Heart left ventricle (tissue), 16 donors: ENCODE data around the gene DHX16. TPM values are rescaled to one million over a fixed set of nuclear protein-coding genes. Genes with fewer than 3 reads are reported as not detected.

Experiments used
- ATAC-seq, 4 donors: fragments of 200-7000 bp; cut with Tn5 transposase; one replicate each; pipeline ENCODE4 v1.9.1; 2020 to 2022; ENCODE audit warnings: moderate library complexity in 4 of 4, mild to moderate bottlenecking in 3 of 4, moderate number of reproducible peaks in 1 of 4
- DNase-seq, 5 donors: peaks; one replicate each; pipeline ENCODE4 v3.0.0-alpha.2; 2020
- H3K27ac ChIP-seq, 12 donors: fragments of 200-600 bp; sonication (generic) in 4 of 12; one replicate each; pipeline versions ENCODE4 v1.5.0 to v1.8.0; 2016 to 2022; ENCODE audit warnings: mild to moderate bottlenecking in 2 of 12
- H3K27me3 ChIP-seq, 9 donors: fragments of 200-600 bp; sonication (generic) in 2 of 9; one replicate each; pipeline versions ENCODE4 v1.5.1 to v1.8.0; 2016 to 2022; ENCODE audit warnings: mild to moderate bottlenecking in 3 of 9
- H3K36me3 ChIP-seq, 9 donors: fragments of 200-600 bp; sonication (generic) in 2 of 9; one replicate each; pipeline versions ENCODE4 v1.5.0 to v1.8.0; 2018 to 2022; ENCODE audit warnings: mild to moderate bottlenecking in 2 of 9
- H3K4me1 ChIP-seq, 12 donors: fragments of 200-600 bp; sonication (generic) in 4 of 12; one replicate each; pipeline versions ENCODE4 v1.5.0 to v1.8.0; 2016 to 2022; ENCODE audit warnings: mild to moderate bottlenecking in 3 of 12
- H3K4me3 ChIP-seq, 12 donors: fragments of 200-600 bp; sonication (generic) in 4 of 12; one replicate each; pipeline versions ENCODE4 v1.5.0 to v1.8.0; 2017 to 2022; ENCODE audit warnings: mild to moderate bottlenecking in 9 of 12, moderate library complexity in 4 of 12
- H3K9me3 ChIP-seq, 12 donors: fragments of 200-600 bp; sonication (generic) in 4 of 12; one replicate each; pipeline versions ENCODE4 v1.5.0 to v1.8.0; 2016 to 2022; ENCODE audit warnings: mild to moderate bottlenecking in 1 of 12
- POLR2A ChIP-seq, 2 donors: fragments of 450-650 bp; IDR thresholded peaks; one replicate each; pipeline ENCODE4 v1.6.1; 2017; ENCODE audit warnings: antibody characterized with exemption in 2 of 2, mild to moderate bottlenecking in 2 of 2, moderate library complexity in 2 of 2
- WGBS, 4 donors: extraction: QIAGEN DNeasy Blood & Tissue Kit in 2 of 4; methylation state at CpG; one replicate each; pipeline versions ENCODE4 v1.1.5 to v1.1.7; 2013 to 2018; 5-methylcytosine and 5-hydroxymethylcytosine counted together
- intact Hi-C, 10 donors: fragments of 100-400 bp; cut with DNase I; formaldehyde crosslinking; loops; one replicate each; pipeline versions ENCODE4 v1.11.1 to v1.14.2; 2022
- polyA plus RNA-seq, 2 donors: library from polyadenylated mRNA; stranded (reverse); fragments of 200-250 nt; gene quantifications; one replicate each; pipeline ENCODE4 v1.2.3, GENCODE V29; 2013
- total RNA-seq, 9 donors: library from RNA; depleted of rRNA in 2 of 9; stranded (reverse); fragments of >200 nt in 2 of 9; fragmentation: NEBNext Ultra II Directional in 3 of 9; extraction: Animal tissue kit (Norgen Biotek cat#: 25700) in 3 of 9; gene quantifications; one replicate each; pipeline versions ENCODE4 v1.1.0 to v1.2.4, GENCODE V29; 2016 to 2023
- TF ChIP-seq, protein P1 (sequence below), 12 donors: fragments of 200-600 bp; sonication (generic) in 4 of 12; IDR thresholded peaks; one replicate each; pipeline versions ENCODE4 v1.5.0 to v1.8.0; 2018 to 2022; ENCODE audit warnings: antibody characterized with exemption in 12 of 12, mild to moderate bottlenecking in 5 of 12
- donor health status: ischemic (EF 13 %, LVEDD 7.1; RV severe dilation, severe dysfunction).
- donor health status: healthy with polysubstance abuse.
- donor health status: DM: no; HTN: yes; CAD: no.
- donor health status: DM: no; HTN: no; CAD: no.
- donor health status: ischemic (EF 25% LVEDD 6.9; RV normal size, moderate dysfunction).
- donor health status: ischemic (EF 25% LVEDD 5.7; RV mildly dilated, moderate dysfunction).
- donor health status: healthy.
- donor health status: DM: yes; HTN: yes; CAD: no.
- donor health status: ischemic (EF 35%, LVEDD 5.7; RV mildly dilated, moderate dysfunction).
- donor health status: nonischemic (EF 11% LVEDD 7.7; RV severe dilation, severe dysfunction).
- donor health status: DM: yes; HTN: yes; CAD: no.
- donor health status: PGD.
- donor health status: ischemic (EF 29% LVEDD 5.4; RV normal size, mild dysfunction).
- donor health status: nonischemic (EF 23%, LVEDD 6.1; RV moderate dilation, normal function).

DHX16 gene
- total and polyA plus RNA-seq, 11 donors: 16.1 to 39.4 (median 21.0) TPM

GRCh38 chr6:30656513-30656912 is 16.3 kb downstream of the DHX16 start:
- 68 to 88% (median 81%) methylated on average over 7 of the region's 7 CpGs for WGBS, 4 donors
- TF ChIP-seq, protein P1, sequence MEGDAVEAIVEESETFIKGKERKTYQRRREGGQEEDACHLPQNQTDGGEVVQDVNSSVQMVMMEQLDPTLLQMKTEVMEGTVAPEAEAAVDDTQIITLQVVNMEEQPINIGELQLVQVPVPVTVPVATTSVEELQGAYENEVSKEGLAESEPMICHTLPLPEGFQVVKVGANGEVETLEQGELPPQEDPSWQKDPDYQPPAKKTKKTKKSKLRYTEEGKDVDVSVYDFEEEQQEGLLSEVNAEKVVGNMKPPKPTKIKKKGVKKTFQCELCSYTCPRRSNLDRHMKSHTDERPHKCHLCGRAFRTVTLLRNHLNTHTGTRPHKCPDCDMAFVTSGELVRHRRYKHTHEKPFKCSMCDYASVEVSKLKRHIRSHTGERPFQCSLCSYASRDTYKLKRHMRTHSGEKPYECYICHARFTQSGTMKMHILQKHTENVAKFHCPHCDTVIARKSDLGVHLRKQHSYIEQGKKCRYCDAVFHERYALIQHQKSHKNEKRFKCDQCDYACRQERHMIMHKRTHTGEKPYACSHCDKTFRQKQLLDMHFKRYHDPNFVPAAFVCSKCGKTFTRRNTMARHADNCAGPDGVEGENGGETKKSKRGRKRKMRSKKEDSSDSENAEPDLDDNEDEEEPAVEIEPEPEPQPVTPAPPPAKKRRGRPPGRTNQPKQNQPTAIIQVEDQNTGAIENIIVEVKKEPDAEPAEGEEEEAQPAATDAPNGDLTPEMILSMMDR (IDR thresholded peaks at IDR 0.05): no peak
- no peak for TF ChIP-seq POLR2A (IDR thresholded peaks at IDR 0.05)
- intact Hi-C loops: no loop called here
- Histone ChIP-seq H3K27ac (no peak overlapping the region), H3K4me1 (peaks cover 0 to 6% (median 0%) of the 10 kb centered on the region in 12 donors), H3K36me3 (peaks cover 8 to 100% (median 100%) of the 10 kb centered on the region in 9 donors), H3K27me3 (no peaks in the 10 kb centered on the region), H3K9me3 (no peaks in the 10 kb centered on the region), H3K4me3 (no peak overlapping the region)
- no peak for DNase-seq
- peak in 2 of 4 donors; percentile 25 to 37 for ATAC-seq

DNA sequence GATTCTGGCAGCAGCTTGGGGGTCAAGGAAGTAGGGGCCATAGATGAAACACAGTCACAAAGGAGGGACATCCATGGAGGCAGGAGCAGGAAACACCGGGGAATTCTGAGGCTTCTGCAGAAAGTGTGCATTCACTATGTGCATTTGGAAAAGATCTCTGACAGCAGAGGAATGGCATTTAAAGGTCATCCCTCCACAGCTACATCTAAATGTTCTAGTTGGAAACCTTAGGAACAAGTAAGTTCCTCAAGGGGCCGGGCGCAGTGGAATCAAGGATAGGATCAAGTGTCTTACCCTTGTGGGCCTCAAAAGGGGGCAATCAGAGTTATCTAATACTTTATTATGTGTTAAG is 17.1 kb downstream of the DHX16 start:
- Histone ChIP-seq H3K4me1 (peaks cover 0 to 6% (median 0%) of the 10 kb centered on the region in 12 donors), H3K27ac (no peak overlapping the region), H3K36me3 (peaks cover 8 to 100% (median 100%) of the 10 kb centered on the region in 9 donors), H3K4me3 (no peak overlapping the region), H3K9me3 (no peaks in the 10 kb centered on the region), H3K27me3 (no peaks in the 10 kb centered on the region)
- intact Hi-C loops: no loop called here
- DNase-seq: no peak
- TF ChIP-seq POLR2A (IDR thresholded peaks at IDR 0.05): no peak
- 94 to 98% (median 95%) methylated on average over 3 of the region's 3 CpGs for WGBS, 4 donors
- no peak for ATAC-seq

DNA sequence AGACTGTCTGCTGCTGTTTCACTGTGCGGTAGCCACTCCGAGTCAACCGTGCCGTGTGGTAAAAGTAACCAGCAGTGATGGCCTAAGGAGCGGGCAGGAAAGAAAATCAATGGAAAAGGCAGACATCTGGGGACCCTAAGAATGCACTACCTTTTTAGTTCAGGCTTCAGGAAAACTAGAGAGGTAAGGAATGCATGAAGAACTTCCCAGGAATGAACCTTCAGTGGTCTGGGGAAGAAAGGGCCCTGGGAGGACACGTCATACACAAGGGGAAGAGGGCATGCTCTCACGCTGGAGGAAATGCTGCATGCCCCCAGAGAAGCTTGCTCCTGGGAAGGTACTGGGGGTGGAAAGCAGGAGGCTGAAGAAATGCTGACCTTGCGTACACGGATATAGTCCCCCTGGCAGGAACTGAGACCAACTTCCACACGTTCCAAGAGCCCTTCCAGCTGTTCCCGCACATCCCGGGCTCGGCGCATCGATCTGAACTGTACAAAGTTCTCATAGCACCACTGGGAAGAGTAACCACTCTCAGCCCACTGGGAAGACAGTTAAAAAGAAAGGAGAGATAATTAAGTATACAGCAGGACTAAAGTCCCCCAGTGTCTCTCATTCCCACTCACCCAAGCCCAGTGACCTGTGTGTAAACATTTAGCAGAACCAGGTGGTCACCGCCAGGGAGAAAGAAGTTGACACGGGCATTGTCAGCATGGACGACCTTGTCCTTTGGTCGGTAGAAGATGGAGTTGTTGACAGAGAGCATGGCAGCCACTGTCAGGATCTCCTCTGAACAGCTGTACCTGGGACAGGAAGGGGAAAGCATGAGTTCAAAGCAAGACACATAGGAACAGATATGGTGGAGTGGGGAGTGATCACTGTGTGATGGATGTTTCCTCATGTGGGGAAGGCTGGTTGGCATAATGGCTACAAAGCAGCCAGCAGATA is 17.7 kb downstream of the DHX16 start:
- TF ChIP-seq, protein P1 (IDR thresholded peaks at IDR 0.05): no peak
- TF ChIP-seq POLR2A (IDR thresholded peaks at IDR 0.05): no peak
- Histone ChIP-seq H3K4me3 (no peak overlapping the region), H3K36me3 (peaks cover 8 to 100% (median 95%) of the 10 kb centered on the region in 9 donors), H3K27me3 (no peaks in the 10 kb centered on the region), H3K27ac (no peak overlapping the region), H3K9me3 (no peaks in the 10 kb centered on the region), H3K4me1 (peaks cover 0 to 6% (median 0%) of the 10 kb centered on the region in 12 donors)
- intact Hi-C loops: no loop called here
- 89 to 92% (median 89%) methylated on average over 19 of the region's 19 CpGs for WGBS, 4 donors
- no peak for ATAC-seq
- no peak for DNase-seq

- ATAC-seq: no peak
- Histone ChIP-seq H3K36me3 (peaks cover 8 to 69% (median 61%) of the 10 kb centered on the region in 9 donors), H3K4me3 (no peak overlapping the region), H3K9me3 (no peaks in the 10 kb centered on the region), H3K27ac (no peak overlapping the region), H3K4me1 (peaks cover 0 to 25% (median 10%) of the 10 kb centered on the region in 12 donors), H3K27me3 (no peaks in the 10 kb centered on the region)
- DNase-seq: no peak
- WGBS, 4 donors: 86 to 92% (median 88%) methylated on average over 12 of the region's 12 CpGs
- no peak for TF ChIP-seq POLR2A (IDR thresholded peaks at IDR 0.05)
- TF ChIP-seq, protein P1 (IDR thresholded peaks at IDR 0.05): no peak
- intact Hi-C loops: no loop called here
These were observed 21.7 kb downstream of the DHX16 start for GRCh38 chr6:30651143-30651542.
